AG04450 (cell line): ENCODE results near the gene AGPAT1. TPM values are rescaled to one million over a fixed set of nuclear protein-coding genes. Genes with fewer than 3 reads are reported as not detected.

ENCODE experiments used
- CTCF ChIA-PET: fragments of 300-600, 350-600 bp; formaldehyde crosslinking; extraction: SDS; loops from one replicate; lab custom pipeline; 2022; ENCODE audit warnings: antibody characterized with exemption, inconsistent platforms; lab: Charles Lee
- POLR2A ChIA-PET: fragments of 350-600 bp; formaldehyde crosslinking; extraction: SDS; loops from one replicate; lab custom pipeline; 2021; ENCODE audit warnings: antibody characterized with exemption, inconsistent platforms; lab: Yijun Ruan, JAX
- DNase-seq: peaks from one replicate; pipeline ENCODE4 v3.0.0-alpha.2; 2011; ENCODE audit warnings: low read depth, low spot score
- H3K27ac ChIP-seq: one replicate; pipeline ENCODE4 v1.5.1; 2012; ENCODE audit warnings: low read depth, low read length, control low read depth
- H3K27me3 ChIP-seq: one replicate; pipeline ENCODE4 v1.6.0; 2012; ENCODE audit warnings: low read length; ENCODE audit not compliant: control insufficient read depth, insufficient read depth
- H3K4me3 ChIP-seq: 2 replicates; pipeline ENCODE4 v1.5.1; 2011; ENCODE audit warnings: mild to moderate bottlenecking, low read depth, low read length, control low read depth
- H3K9me3 ChIP-seq: 2 replicates; pipeline ENCODE4 v1.5.1; 2012; ENCODE audit warnings: low read length; ENCODE audit not compliant: control insufficient read depth, insufficient read depth
- CTCF ChIP-seq: IDR thresholded peaks from 2 replicates; pipeline ENCODE4 v1.5.1; 2011; ENCODE audit warnings: low read depth, low read length, control low read depth, inconsistent platforms
- polyA plus RNA-seq: library from polyadenylated mRNA; depleted of rRNA; stranded (reverse); fragments of >200 nt; gene quantifications from 2 replicates; pipeline ENCODE4 v1.2.3, GENCODE V29; 2011

Gene AGPAT1
- polyA plus RNA-seq, 1 experiment: 97.1 TPM

GRCh38 chr6:32220021-32220420 lies 44.1 kb upstream of the AGPAT1 start:
- DNase-seq: no peak
- Histone ChIP-seq H3K9me3 (no peaks in the 10 kb centered on the region), H3K27ac (no peak overlapping the region), H3K27me3 (peaks cover 37% of the 10 kb centered on the region), H3K4me3 (no peak overlapping the region)
- POLR2A ChIA-PET: no interaction called here
- TF ChIP-seq CTCF: no peak
- CTCF ChIA-PET: no interaction called here

- Histone ChIP-seq H3K9me3 (no peaks in the 10 kb centered on the region), H3K4me3 (no peak overlapping the region), H3K27me3 (peaks cover 32% of the 10 kb centered on the region), H3K27ac (no peak overlapping the region)
- CTCF ChIA-PET: no interaction called here
- DNase-seq: no peak
- no peak for TF ChIP-seq CTCF
- POLR2A ChIA-PET: no interaction called here
These were observed 42.3 kb upstream of the AGPAT1 start for GRCh38 chr6:32218167-32218566.

GRCh38 chr6:32216998-32217397 lies 41.1 kb upstream of the AGPAT1 start:
- Histone ChIP-seq H3K27me3 (peaks cover 29% of the 10 kb centered on the region), H3K27ac (no peak overlapping the region), H3K9me3 (no peaks in the 10 kb centered on the region), H3K4me3 (no peak overlapping the region)
- ChIA-PET CTCF (no interaction called here), POLR2A (no interaction called here)
- no peak for DNase-seq
- no peak for TF ChIP-seq CTCF

GRCh38 chr6:32216285-32216684 lies 40.4 kb upstream of the AGPAT1 start:
- POLR2A ChIA-PET: no interaction called here
- Histone ChIP-seq H3K4me3 (no peak overlapping the region), H3K27ac (no peak overlapping the region), H3K27me3 (peaks cover 23% of the 10 kb centered on the region), H3K9me3 (no peaks in the 10 kb centered on the region)
- DNase-seq: no peak
- no peak for TF ChIP-seq CTCF
- CTCF ChIA-PET: no interaction called here

GRCh38 chr6:32215617-32216016 lies 39.7 kb upstream of the AGPAT1 start:
- Histone ChIP-seq H3K9me3 (no peaks in the 10 kb centered on the region), H3K27me3 (peaks cover 22% of the 10 kb centered on the region), H3K4me3 (no peak overlapping the region), H3K27ac (no peak overlapping the region)
- no peak for TF ChIP-seq CTCF
- DNase-seq: no peak
- CTCF ChIA-PET: no interaction called here
- POLR2A ChIA-PET: interaction anchor here (0.6 kb wide), 1 partner anchor 9 kb away, joined by 3 read pairs; no protein-coding TSS in a partner anchor
